Neural progenitor cell (in vitro differentiated cells): ENCODE data around the gene SHROOM4.

Experiments used
- EZH2 ChIP-seq: fragments of 200-600 bp; sonication (generic); IDR thresholded peaks from 2 replicates; pipeline ENCODE4 v1.6.1; 2017; ENCODE audit warnings: antibody characterized with exemption, mild to moderate bottlenecking, moderate library complexity
- EZH2phosphoT487 ChIP-seq: fragments of 200-600 bp; sonication (generic); IDR thresholded peaks from 2 replicates; pipeline ENCODE4 v1.6.1; 2017; ENCODE audit warnings: antibody characterized with exemption
- TF ChIP-seq, protein P1 (sequence below): fragments of 200-600 bp; sonication (generic); IDR thresholded peaks from 2 replicates; pipeline ENCODE4 v1.5.1; 2017; ENCODE audit warnings: antibody characterized with exemption, mild to moderate bottlenecking

DNA sequence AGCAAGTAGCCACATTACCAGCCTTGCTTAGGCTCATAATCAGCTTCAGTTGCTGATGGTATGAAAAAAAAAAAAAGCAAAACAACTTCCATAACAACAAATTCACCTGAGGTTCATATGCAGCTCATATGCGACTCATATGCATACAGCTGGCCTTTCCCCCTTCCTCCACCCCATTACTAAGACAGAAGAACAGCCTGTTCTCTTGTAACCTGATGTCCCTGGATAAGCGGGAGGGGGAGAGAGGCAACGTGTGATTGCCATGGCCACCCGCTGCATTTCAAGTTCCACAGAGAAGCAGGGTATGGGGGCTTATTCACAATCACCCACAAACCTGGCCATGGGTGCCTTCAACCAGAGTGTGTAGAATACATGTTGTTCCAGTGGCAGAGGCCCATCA, 248.3 kb downstream of the SHROOM4 start:
- TF ChIP-seq EZH2 (no peak), EZH2phosphoT487 (no peak)
- TF ChIP-seq, protein P1, sequence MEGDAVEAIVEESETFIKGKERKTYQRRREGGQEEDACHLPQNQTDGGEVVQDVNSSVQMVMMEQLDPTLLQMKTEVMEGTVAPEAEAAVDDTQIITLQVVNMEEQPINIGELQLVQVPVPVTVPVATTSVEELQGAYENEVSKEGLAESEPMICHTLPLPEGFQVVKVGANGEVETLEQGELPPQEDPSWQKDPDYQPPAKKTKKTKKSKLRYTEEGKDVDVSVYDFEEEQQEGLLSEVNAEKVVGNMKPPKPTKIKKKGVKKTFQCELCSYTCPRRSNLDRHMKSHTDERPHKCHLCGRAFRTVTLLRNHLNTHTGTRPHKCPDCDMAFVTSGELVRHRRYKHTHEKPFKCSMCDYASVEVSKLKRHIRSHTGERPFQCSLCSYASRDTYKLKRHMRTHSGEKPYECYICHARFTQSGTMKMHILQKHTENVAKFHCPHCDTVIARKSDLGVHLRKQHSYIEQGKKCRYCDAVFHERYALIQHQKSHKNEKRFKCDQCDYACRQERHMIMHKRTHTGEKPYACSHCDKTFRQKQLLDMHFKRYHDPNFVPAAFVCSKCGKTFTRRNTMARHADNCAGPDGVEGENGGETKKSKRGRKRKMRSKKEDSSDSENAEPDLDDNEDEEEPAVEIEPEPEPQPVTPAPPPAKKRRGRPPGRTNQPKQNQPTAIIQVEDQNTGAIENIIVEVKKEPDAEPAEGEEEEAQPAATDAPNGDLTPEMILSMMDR, result no peak
